Activated CD4-positive, alpha-beta T cell treated with anti-CD3 and anti-CD28 coated beads for 48 hours (primary cell): Measurements from ENCODE around the gene BLM.
A peak's percentile ranks its signal among the peaks of the same experiment; 100 is the strongest.

Experiments used
- DNase-seq: peaks from one replicate; pipeline ENCODE4 v3.0.0-alpha.2; 2020

Gene BLM

DNA sequence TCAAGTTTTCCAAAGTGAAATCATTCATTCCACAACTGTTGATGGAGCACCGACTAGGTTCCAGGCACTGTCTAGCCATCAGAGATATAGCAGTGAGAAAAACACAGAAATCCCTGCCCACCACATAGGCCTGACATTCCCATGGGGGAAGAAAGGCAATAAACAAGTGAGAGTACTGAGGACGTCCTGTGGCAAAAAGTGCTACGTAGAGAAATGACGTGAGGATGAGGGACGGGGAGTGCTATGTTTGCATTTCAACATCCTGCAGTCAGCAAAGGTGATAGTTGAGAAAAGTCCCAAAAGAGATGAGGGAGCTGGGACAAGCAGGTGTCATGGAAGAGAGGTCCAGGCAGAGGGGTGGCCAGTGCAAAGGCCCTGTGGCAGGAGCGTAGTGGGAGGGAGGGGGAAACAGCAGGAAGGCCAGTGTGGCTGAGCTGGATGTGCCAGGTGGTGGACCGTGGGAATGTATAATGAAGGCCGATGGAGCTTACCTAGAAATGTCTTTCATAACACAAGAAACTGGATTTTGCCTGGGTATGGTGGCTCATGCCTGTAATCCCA, 140.8 kb downstream of the BLM start:
- no peak for DNase-seq

DNA sequence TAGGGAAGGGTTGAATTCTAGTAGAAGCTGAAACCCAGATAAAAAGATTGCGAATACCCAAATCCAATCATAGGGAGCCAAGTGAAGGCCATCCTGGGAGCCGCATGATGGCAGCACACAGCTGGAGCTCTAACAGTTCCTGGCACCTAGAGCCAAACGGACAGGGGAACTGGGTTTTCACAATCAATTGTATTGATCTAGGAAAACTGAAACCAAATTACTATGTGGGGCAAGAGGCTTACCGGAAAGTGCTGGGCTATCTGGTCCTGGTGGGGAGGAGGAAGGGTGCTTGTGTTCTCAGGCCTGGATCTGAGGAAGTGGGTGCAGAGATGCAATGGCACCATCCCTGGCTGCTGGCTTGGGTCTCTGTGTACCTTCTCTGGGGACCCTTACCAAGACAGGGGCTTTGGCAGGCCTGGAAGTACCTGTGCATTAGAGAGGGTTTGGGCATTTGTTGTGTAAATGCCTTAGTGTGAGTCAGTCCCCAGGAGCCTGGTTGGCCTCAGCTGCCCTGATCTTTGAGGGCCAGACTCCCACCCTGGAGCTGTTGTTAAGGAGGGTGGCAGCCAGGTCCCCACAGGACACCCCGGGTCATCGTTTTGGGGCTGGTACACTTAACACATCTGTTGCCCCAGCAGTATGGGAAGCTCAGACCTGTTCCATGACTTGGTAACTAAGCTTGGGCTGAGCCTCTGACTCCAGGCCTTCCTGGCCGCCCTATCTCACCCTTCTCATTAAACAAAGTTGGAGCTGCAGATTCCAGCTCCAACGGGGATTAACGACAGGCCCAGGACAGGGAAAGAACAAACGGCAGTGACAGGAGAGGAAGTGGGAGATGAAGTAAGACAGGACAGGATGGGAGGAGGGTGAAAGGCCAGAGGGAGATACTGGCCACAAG, 142.3 kb downstream of the BLM start:
- DNase-seq: no peak

DNA sequence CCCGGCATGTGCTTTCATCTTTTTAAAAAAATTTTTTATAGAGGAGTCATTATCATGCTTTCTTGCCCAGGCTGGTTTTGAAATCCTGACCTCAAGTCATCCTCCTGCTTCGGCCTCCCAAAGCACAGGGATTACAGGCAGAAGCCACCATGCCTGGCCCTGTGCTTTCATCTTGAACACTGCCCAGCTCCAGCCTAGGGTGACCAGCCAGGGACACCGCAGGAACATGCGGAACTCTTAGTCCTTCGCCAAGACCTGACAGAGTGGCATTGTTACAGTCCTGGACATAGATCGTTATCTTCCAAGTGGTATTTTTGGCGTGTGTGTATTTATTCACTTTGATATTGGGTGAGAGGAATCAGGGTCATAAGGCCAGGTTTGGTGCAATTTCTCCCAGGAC, 143.3 kb downstream of the BLM start:
- no peak for DNase-seq

DNA sequence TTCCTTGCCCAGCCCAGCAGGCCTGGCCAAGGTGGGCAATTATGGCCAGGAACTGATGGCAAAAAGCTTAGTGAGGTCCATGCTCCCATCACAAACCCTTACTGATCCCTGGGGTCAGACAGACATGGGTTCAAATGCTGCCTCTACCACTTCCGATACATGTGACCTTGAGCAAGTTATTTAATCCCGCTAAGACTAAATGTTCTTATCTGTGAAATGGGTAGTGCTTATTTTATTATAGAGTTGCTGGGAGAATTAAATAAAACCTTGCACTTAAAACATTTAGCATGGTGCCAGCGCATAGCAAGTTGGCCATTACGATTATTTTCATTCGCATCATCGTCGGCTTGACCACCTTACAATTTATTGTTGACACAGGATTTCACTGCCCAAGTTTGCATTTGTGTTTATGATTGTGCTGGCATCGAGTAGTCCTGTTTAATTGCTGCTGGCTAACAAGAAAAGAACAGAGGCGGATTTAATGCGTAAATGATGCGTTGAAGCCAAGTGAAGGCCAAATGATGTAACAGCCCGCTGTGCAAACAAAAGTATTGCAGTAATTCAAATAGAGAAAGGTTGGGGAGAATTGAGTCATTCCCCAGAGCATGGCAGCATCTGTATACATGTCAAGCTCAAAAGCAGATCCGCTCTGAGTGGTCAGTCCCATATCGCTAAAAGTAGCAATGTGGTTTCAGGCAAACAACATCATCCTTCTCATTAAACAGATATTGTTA, 144.0 kb downstream of the BLM start:
- no peak for DNase-seq

DNA sequence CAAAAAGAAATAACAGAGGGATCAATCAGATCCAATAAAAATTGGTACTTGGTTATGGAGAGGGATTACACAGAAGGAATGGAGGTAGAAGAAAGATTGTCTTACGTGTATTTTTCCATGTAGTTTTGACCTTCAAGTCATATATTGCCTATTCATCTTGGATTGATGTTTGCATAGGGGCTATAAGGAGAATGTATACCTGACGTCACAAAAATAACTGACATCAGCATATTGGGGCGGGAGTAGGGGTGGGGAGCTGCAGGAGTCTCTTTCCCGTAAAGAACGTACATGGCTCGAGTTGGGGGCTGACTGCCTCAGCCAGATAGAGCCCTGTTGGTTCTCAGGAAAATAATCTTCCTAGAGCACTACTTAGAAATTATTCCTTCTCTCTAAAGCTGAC, 145.3 kb downstream of the BLM start:
- no peak for DNase-seq

DNA sequence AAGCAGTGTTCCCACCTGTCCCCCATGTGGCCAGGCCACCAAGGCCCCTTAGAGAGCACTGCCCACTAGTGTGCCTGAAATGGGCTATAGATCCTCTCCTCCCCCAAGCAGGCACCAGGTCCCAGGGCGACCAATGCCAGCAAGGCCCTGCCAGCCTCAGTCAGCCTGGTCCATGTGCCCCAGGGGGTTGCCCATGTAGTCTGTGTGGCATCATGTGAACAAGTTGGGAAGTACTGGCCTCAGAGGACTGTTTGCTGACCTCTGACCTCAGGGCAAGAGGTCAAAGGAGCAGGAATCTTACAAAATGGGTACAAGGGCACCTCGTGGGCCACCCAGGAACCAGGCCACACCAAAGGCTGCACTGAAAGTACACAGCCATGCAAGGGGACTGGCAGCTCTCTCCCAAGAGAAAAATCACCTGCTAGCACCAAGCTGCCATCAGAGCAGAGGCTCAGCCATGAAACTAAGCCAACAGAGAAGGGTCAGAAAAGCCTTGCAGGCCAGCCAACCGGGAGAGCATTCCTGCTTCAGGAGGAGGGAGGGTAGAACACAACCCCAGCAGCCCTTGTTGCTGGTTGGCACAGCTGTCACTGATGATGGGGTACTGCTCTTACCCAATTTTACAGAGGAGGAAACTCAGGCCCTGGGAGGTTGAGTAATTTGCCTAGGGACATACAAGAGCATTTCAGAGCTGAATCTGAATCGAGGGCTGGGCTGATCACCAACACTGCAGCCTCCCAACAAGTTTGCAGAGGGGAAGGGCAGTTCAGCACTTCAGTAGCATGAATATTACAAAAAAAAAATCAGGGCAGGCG, 146.0 kb downstream of the BLM start:
- DNase-seq: no peak

DNA sequence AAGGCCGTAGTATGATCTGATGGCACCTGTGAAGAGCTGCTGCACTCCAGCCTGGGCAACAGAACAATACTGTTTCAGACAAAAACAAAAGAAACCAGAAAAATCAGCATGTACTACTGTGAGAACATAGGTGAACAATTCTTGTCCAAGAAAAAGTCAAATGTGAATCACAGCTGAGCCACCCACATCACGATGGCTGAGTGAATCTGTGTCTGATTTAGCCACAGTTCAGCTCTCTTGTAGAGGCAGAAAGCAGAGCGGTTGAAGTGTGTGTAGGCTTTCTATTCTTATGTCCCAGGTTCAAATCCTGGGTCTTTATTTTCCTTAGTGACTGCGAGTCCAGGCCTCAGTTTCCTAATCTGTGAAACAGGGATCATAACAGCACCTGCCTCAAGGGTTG, 146.8 kb downstream of the BLM start:
- peak; percentile 65 for DNase-seq

DNA sequence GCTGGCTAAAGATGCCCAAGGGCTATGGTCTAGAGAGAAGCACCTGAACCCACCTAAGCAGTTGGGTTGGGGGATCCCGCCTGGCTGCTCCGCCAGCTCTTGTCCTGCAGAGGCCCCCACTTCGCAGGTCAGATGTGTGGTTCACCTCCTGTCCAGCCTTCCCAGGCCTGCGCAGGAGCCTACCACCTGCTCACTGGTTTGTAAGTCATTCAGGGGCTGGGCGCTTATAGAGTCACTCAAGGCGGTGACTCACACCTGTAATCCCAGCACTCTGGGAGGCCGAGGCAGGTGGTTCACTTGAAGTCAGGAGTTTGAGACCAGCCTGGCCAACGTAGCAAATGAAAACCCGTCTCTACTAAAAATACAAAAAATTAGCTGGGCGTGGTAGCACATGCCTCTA, 147.4 kb downstream of the BLM start:
- DNase-seq: peak; percentile 52

DNA sequence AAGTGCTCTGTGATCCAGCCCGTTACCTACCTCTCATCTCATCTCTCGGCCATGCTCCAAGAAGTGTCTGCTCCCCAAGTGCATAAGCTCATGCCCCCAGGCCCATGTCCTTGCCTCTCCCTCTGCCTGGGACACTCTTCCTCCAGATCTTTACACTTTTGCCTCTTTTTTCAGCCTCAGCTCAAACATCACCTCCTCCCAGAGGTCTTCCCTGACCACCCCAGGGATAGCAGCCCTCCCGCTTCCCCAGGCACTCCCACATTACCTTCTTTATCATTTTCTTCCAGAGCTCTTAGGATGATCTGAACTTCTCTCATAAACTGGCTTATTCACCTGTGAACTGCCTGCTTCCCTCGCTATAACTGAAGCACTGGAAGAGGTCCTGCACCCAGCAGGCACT, 148.6 kb downstream of the BLM start:
- no peak for DNase-seq
